Fibroblast of skin of abdomen (primary cell): ENCODE measurements around the gene HES5.

Experiments used
- DNase-seq: peaks from one replicate; pipeline ENCODE4 v3.0.0-alpha.2; 2013

Gene HES5

DNA sequence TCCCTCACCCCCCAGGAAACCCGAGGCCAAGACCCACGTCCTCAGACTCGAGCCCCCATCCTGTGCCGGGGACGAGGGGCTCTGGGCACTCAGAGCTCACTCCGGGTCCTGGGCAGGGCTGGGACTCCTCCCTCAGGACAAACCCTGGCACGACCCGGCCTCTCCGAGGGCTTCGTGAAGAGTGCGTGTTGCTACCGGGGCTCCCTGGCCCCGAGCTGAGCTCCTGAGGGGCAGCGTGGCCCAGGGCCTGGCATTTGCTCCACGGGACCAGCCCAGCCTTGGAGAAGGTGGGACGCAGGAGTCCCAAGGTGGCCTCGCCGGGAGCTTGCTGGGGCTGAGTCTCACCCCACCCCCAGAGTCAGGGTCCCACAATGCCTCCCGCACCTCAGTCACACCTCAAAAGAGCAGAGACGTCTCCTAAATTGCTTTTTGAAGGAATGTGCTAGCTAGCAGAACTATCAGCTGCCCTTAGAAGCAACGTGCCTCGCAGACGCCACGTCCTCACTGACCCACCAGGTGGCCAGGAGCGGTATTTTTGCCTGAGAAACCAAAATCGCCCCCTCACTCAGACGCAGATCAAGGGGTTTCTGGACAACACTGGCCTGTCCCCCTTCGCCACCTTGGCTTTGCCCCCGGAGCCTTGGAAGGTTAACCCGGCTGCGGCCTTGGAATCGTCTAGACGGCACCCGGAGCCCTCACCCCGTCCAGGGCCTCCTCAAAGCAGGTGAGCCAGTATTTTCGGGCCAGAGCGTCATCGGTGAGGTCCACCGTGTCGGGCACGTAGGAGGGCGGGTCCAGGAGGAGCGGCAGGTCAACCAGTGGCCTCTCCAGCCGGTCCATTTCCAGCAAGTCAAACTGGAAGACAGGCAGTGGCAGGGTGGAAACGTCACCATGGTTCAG is 14.9 kb downstream of the HES5 start:
- no peak for DNase-seq

DNA sequence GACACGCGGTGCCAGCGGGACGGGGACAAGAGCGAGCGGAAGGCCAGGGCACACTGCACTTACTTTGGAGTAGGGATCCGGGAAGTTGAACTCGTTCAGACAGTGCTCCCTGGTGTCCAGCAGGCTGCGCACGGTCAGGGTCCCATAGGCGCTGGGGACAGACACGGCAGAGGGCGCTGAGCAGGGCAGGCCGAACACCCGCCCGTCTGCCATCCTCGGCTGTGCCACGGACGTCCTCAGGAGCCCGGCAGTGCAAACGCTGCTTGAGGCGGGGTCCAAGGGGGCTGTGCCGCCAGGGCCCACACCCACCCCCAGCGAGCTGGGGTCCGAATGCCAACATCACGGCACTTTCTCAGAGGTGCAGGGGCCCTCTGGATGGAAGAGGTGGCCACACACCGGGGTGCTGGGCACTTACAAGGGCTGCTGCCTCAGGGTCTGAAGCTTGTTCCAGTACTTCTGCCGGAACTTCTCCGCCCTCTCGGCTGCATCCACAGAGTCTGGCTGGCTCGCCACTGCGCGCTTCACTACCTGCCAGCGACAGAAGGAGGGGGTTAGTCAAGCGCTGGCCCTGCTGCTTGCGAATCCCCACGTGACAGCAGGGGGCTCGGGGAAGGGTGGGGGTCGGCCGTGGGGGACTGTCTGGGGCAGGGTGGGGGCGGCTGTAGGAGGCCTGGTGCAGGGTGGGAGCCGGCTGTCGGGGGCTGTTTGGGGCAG is 16.0 kb downstream of the HES5 start:
- no peak for DNase-seq

DNA sequence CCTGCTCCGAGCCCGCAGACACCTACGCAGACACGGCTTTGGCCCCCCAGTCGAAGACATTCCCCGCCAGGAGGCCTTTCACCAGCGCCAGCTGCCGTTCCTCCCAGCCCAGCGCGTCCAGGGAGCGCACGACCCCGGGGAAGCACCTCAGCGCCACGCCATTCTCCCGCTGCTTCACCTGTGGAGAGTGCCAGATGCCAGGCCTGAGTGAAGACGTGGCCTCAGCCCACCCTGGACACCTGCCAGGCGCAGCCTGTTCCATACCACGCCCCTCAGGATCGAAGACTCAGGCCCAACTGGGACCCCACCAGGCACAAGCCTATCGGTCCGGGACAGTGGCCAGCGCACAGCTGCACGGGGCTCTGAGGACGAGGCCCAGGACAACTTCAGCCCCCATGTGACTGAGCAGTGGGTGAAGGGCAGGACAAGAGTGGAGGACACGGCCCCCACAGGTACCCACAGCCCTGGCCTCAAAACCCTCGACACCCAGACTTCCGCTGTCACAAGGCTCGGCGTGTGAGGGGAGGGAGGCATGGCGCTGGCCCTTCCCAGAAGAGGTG is 17.1 kb downstream of the HES5 start:
- no peak for DNase-seq

- DNase-seq = no peak
These were observed 19.5 kb downstream of the HES5 start for GRCh38 chr1:2510366-2511155.

DNA sequence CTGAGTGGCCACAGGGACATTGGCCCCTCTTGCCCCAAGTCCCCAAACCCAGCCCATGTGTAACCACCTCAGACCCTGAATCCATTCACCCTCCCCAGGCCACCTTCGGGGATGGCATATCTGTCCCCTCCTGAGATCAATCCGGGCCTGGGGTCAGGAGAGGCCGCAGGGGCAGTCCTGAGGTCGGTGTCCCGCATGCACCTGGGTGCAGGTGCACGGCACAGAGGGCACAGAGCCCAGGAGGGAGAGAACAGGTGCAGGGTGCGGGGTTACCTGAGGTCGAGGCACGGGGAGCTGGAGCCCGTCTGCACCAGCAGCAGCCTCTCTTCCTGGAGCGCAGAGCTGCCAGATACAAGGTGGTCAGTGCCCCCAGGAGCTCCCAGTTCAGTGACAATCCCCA is 20.5 kb downstream of the HES5 start:
- no peak for DNase-seq

DNA sequence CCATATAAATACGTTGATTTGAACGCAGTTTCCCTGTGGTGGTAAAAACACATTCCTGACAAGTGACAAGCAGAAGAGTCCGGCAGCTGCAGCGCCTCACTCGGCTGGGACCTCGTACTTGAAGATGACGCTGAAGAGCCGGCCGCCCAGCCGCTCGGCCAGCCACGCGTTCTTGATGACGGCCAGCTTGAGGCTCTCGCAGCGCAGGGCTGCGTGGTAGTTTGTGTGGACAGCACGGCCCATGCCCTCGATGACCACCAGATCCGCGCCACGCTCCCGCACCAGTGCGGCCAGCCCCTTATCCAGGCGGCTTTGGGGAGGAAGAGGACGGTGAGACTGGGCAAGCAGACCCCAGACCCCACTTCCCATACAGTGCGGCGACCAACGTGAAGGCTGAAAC is 21.3 kb downstream of the HES5 start:
- no peak for DNase-seq

GRCh38 chr1:2508180-2508579 is 21.9 kb downstream of the HES5 start:
- no peak for DNase-seq

DNA sequence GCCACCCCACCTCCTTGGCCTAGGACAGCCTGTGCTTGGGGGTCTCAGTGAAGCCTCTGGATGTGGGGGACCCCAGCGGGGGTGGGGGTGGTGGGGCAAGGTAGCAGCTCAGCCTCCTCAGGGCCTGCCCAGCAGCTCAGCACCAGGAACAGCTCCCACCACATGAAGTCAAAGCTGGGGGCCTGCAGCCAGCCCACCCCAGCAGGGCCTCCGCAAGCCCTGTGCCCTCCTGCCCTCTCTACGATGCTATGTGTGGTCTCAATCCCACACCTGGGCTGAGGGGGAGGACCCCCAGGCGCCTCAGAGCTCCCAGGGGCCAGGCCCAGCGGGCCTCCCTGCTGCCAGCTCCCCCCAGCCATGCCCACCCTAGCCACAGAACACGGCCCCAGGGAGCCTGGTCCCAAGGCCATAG is 22.3 kb downstream of the HES5 start:
- no peak for DNase-seq

GRCh38 chr1:2506901-2507565 is 23.0 kb downstream of the HES5 start:
- no peak for DNase-seq

- DNase-seq = no peak
These were observed 23.8 kb downstream of the HES5 start for GRCh38 chr1:2506007-2506860.

GRCh38 chr1:2505461-2505994 is 24.5 kb downstream of the HES5 start:
- DNase-seq = no peak

- DNase-seq = no peak
These were observed 25.2 kb downstream of the HES5 start for GRCh38 chr1:2504949-2505272.

GRCh38 chr1:2504225-2504948 is 25.7 kb downstream of the HES5 start:
- no peak for DNase-seq

DNA sequence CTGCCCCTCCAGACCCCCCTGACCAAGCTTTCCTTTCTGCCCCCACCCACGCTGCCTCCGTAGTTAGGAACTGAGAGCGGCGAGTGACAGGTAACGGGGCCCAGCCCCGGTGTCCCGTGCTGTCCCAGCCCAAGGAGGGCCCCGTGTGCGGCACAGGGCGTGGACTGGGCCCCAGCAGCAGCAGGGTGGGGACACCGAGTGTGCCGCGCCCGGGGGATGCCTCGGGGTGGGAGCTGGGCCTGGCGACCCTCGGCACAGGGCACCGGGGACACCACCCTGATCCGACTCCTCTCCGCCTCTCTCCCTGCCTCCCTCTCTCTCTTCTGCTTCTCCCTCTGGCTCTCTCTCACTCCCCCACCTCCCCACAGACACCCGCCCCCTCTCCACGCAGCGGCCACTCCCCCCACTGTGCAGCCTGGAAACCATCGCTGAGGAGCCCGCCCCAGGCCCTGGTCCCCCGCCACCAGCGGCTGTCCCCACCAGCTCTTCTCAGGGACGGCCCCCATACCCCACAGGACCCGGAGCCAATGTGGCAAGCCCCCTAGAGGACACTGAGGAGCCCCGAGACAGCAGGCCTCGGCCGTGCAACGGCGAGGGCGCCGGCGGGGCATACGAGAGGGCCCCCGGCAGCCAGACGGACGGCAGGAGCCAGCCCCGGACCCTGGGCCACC is 26.4 kb downstream of the HES5 start:
- no peak for DNase-seq

- DNase-seq = no peak
These were observed 27.2 kb downstream of the HES5 start for GRCh38 chr1:2502661-2503553.

- DNase-seq = no peak
These were observed 27.9 kb downstream of the HES5 start for GRCh38 chr1:2502210-2502609.

DNA sequence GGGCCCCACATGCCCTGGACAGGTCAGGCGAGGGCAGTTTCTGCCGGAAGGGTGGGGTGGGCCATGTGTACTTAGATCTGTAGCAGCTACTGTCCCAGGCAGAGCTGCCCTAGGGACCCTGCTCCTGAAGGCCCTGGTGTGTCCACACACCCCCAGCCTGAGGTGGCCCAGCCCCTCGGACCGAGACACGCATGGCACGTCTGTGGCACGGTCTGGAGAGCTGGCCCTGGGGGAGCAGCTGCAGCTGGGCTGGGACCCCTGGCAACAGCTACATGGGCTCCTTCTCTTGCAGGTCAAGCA is 28.3 kb downstream of the HES5 start:
- DNase-seq = no peak

DNA sequence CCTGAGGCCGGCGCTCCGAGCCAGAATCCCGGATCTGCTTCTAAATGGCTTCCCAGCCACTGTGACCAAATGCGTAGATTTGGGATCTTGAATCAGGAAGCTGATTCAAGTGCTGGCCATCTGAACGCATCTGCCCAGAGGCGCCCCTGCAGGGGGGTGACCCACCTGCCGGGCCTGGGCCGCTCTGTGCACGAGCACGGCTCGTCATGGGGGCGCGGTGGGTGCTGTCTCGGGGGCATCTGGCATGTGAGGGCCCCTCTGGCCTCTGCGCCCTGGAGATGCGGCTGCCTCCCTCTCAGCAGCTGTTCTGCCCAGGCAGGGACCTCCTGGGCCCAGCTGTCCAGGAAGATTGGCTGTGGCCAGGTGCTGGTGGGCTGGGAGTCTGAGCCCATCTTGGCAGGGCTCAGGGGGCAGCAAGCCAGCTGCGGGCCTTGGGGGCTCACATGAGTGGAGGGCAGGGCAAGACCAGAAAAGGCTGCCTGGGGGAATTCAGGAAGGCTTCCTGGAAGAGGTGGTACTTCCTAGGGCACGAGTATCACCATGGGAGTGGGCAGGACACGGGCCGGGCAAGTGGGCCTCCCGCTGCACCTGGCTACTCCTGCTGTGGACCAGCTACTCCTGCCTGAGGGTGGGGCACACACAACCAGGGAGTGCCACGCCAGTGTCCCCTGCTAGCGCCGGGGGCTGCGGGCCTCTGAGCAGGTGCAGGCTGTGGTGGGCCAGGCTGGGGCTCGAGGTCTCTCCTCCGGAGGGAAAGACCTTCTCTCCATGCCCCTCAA is 28.8 kb downstream of the HES5 start:
- no peak for DNase-seq
